GM12875 (cell line): Measurements from ENCODE around the gene WNT9A.

Source experiments
- H3K4me3 ChIP-seq: one replicate; pipeline ENCODE4 v1.5.1; 2011; ENCODE audit warnings: low read depth, low read length, control low read depth
- CTCF ChIP-seq: IDR thresholded peaks from 2 replicates; pipeline ENCODE4 v1.5.1; 2011; ENCODE audit warnings: low read depth, mild to moderate bottlenecking, control low read depth, inconsistent platforms, low read length, moderate library complexity, borderline replicate concordance; ENCODE audit not compliant: insufficient read depth

The WNT9A gene

GRCh38 chr1:227938276-227938675 lies 9.5 kb downstream of the WNT9A start:
- no peak overlapping the region for H3K4me3 ChIP-seq
- no peak for TF ChIP-seq CTCF

GRCh38 chr1:227937838-227938145 lies 9.9 kb downstream of the WNT9A start:
- TF ChIP-seq CTCF = no peak
- H3K4me3 ChIP-seq = no peak overlapping the region

- no peak for TF ChIP-seq CTCF
- no peak overlapping the region for H3K4me3 ChIP-seq
These were observed 10.5 kb downstream of the WNT9A start for GRCh38 chr1:227937031-227937837.

- no peak overlapping the region for H3K4me3 ChIP-seq
- TF ChIP-seq CTCF = no peak
These were observed 11.9 kb downstream of the WNT9A start for GRCh38 chr1:227935826-227936225.

- no peak overlapping the region for H3K4me3 ChIP-seq
- no peak for TF ChIP-seq CTCF
These were observed 13.0 kb downstream of the WNT9A start for GRCh38 chr1:227934476-227935313.

GRCh38 chr1:227929751-227930472 lies 17.8 kb downstream of the WNT9A start:
- no peak overlapping the region for H3K4me3 ChIP-seq
- TF ChIP-seq CTCF = no peak
